HG03103 (cell line): ENCODE measurements around the gene IFT81.

ENCODE experiments used
- ATAC-seq: cut with Tn5 transposase; IDR thresholded peaks from one replicate; pipeline ENCODE4 v1.9.1; 2021; ENCODE audit warnings: low read depth; ENCODE audit not compliant: unreplicated experiment

IFT81 gene

DNA sequence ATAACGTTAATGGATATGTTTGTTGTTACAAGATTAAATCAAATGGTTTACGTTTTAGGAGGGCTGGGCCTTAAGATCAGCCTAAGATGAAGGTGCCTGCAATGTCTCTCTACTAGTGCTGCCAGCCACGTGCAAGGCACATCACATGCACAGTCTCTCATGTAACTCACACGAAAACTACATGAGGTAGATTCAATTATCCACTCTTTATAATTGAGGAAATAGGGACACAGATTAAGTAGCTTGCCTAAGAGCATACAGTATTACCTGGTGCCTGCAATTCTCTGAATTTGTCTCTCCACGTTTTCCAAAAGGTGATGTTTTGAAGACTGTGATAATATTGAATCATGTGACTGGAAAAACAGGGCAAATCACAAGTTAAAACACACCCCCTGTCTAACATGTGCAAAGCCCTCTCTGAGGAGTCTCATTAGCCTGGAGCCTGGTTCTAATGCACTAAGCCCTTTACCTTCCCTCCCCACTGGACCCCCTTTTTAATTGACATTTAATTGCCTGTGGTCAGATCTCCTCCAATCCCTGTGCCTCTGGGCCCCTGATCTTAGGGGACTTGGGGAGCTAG is 142.3 kb downstream of the IFT81 start:
- ATAC-seq: no peak

DNA sequence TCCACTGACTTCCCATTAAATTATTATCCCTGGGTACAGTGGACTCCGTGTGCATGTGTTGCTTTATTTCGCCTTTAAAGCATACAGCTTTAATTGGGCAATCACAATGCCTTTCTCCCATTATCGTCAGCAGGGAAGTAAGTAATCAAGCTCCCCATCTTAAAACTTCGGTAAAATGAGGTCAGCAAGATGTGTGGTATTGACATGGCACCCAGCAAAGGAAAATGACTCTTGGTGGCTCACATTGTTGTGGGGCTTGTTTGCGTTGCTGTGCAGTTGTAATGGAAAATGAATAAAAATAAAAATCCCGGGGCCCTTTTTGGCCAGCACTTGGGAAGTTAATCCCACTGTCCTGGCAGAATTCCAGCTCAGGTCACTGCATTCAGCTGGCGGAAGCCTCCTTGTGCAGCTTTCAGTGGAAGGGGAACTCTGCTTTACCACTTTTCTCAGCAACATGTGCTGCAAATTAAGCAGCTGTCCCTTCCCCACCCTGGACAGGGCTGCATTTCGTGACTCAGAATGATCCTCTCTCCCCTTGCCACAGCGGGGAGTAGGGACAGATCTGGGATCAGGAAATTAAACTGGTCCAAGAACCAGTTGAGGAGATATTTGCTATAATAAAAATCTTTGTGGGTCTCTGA is 142.9 kb downstream of the IFT81 start:
- ATAC-seq: no peak
